Measurements from ENCODE around the gene MYO5A. TPM values are rescaled to one million over a fixed set of nuclear protein-coding genes. Genes with fewer than 3 reads are reported as not detected.
"Not testable (repeated sequence)": the region's sequence is repeated elsewhere in the genome, so short reads cannot be mapped to it uniquely, and the experiment has no call there.

Gene MYO5A
- total and polyA plus RNA-seq, 2 donors (not counting 1 experiment from before 2014, with no cell fraction given) = 32.9 to 41.9 TPM

DNA sequence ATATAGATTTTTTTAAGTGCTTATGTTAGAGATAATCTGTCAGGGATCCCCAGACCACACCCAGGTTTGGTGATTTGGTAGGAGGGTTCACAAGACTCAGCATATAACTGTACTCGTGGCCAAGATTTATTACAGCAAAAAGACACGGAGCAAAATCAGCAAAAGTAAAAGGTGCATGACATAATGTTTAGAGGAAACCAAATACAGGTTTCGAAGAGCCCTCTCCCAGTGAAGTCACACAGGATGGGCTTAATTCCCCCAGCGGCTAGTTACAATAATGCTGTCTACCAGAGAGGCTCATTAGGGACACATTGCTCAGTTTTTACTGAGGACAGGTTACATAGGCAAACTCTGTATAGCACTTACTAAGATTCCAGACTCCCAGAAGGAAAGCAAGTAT, 36.5 kb downstream of the MYO5A start:
- no peaks in the 10 kb centered on the region for H3K36me3 ChIP-seq (ENCODE audit: control insufficient read depth, insufficient read depth, low read length)
- H3K4me1 ChIP-seq (ENCODE audit: control insufficient read depth, extremely low read depth, insufficient read depth, low read length) = peaks cover 2% of the 10 kb centered on the region
- no peaks in the 10 kb centered on the region for H3K27me3 ChIP-seq (ENCODE audit: control insufficient read depth, insufficient read depth, low read length)
- H3K9ac ChIP-seq (ENCODE audit: insufficient read depth, low read length) = no peak overlapping the region
- H3K9me3 ChIP-seq (ENCODE audit: control insufficient read depth, insufficient read depth, low read depth, low read length) = no peaks in the 10 kb centered on the region
- H2AFZ ChIP-seq (ENCODE audit: low read length) = no peak overlapping the region
- no peak overlapping the region for H3K4me3 ChIP-seq (replicated peaks in 1 of 4; ENCODE audit: control extremely low read depth in 1 of 4, insufficient read depth in 1 of 4, low read depth in 3 of 4, low read length in 4 of 4)
- TF ChIP-seq, protein P1, sequence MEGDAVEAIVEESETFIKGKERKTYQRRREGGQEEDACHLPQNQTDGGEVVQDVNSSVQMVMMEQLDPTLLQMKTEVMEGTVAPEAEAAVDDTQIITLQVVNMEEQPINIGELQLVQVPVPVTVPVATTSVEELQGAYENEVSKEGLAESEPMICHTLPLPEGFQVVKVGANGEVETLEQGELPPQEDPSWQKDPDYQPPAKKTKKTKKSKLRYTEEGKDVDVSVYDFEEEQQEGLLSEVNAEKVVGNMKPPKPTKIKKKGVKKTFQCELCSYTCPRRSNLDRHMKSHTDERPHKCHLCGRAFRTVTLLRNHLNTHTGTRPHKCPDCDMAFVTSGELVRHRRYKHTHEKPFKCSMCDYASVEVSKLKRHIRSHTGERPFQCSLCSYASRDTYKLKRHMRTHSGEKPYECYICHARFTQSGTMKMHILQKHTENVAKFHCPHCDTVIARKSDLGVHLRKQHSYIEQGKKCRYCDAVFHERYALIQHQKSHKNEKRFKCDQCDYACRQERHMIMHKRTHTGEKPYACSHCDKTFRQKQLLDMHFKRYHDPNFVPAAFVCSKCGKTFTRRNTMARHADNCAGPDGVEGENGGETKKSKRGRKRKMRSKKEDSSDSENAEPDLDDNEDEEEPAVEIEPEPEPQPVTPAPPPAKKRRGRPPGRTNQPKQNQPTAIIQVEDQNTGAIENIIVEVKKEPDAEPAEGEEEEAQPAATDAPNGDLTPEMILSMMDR (conservative IDR thresholded peaks at IDR 0.05 in 1 of 2, IDR thresholded peaks at IDR 0.05 in 1 of 2; ENCODE audit: low read depth in 1 of 2, low read length in 2 of 2) = no peak
- no peak for TF ChIP-seq EZH2 (IDR thresholded peaks at IDR 0.05; ENCODE audit: low read length, missing control alignments)
- no peak overlapping the region for H3K4me2 ChIP-seq (ENCODE audit: extremely low read depth, insufficient read depth, low read length)
- no peak for DNase-seq (ENCODE audit: low read depth in 2 of 2)
- H3K79me2 ChIP-seq (ENCODE audit: control insufficient read depth, insufficient read depth, low read length) = peaks cover 18% of the 10 kb centered on the region
- H4K20me1 ChIP-seq (ENCODE audit: control insufficient read depth, extremely low read depth, insufficient read depth, low read length) = no peaks in the 10 kb centered on the region
- no peak overlapping the region for H3K27ac ChIP-seq (ENCODE audit: insufficient read depth, low read length)

DNA sequence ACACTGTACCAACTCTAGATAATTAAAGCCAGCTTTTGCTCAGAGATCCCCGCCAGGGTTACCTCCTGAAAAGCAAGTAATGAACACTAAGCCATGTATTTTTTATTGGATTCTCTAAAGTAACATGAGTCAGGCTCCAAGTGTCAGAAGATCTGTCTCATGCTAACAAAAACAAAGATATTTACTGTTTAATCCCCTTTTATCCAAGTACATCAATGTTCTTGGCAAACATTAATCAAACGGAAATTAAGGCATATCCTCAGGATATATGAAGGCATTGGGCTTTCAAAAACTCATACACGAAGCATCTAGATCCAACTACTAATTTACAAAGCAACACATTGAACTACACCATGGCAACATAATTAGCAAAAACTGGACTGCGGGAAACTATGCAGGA, 37.2 kb downstream of the MYO5A start:
- no peak overlapping the region for H3K9ac ChIP-seq (ENCODE audit: insufficient read depth, low read length)
- no peak overlapping the region for H3K4me3 ChIP-seq (replicated peaks in 1 of 4; ENCODE audit: control extremely low read depth in 1 of 4, insufficient read depth in 1 of 4, low read depth in 3 of 4, low read length in 4 of 4)
- H4K20me1 ChIP-seq (ENCODE audit: control insufficient read depth, extremely low read depth, insufficient read depth, low read length) = no peaks in the 10 kb centered on the region
- no peaks in the 10 kb centered on the region for H3K9me3 ChIP-seq (ENCODE audit: control insufficient read depth, insufficient read depth, low read depth, low read length)
- no peak overlapping the region for H2AFZ ChIP-seq (ENCODE audit: low read length)
- DNase-seq (ENCODE audit: low read depth in 2 of 2) = no peak
- H3K27ac ChIP-seq (ENCODE audit: insufficient read depth, low read length) = no peak overlapping the region
- peaks cover 20% of the 10 kb centered on the region for H3K79me2 ChIP-seq (ENCODE audit: control insufficient read depth, insufficient read depth, low read length)
- H3K27me3 ChIP-seq (ENCODE audit: control insufficient read depth, insufficient read depth, low read length) = no peaks in the 10 kb centered on the region
- H3K4me2 ChIP-seq (ENCODE audit: extremely low read depth, insufficient read depth, low read length) = no peak overlapping the region
- TF ChIP-seq EZH2 (IDR thresholded peaks at IDR 0.05; ENCODE audit: low read length, missing control alignments) = no peak
- TF ChIP-seq, protein P1 (conservative IDR thresholded peaks at IDR 0.05 in 1 of 2, IDR thresholded peaks at IDR 0.05 in 1 of 2; ENCODE audit: low read depth in 1 of 2, low read length in 2 of 2) = no peak
- no peaks in the 10 kb centered on the region for H3K36me3 ChIP-seq (ENCODE audit: control insufficient read depth, insufficient read depth, low read length)
- H3K4me1 ChIP-seq (ENCODE audit: control insufficient read depth, extremely low read depth, insufficient read depth, low read length) = peaks cover 2% of the 10 kb centered on the region

DNA sequence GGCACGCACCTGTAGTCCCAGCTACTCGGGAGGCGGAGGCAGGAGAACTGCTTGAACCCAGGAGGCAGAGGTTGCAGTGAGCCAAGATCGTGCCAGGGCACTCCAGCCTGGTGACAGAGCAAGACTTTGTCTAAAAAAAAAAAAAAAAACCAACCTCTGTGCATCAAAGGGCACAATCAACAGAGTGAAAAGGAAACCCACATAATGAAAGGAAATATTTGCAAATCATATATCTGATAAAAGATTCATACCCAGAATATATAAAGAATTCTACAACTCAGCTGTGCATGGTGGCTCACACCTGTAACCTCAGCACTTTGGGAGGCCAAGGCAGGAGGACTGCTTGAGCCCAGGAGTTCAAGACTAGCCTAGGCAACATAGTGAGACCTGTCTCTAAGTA, 39.2 kb downstream of the MYO5A start:
- not testable (repeated sequence) for H3K27ac ChIP-seq (ENCODE audit: insufficient read depth, low read length); H3K4me3 ChIP-seq (replicated peaks in 1 of 4; ENCODE audit: control extremely low read depth in 1 of 4, insufficient read depth in 1 of 4, low read depth in 3 of 4, low read length in 4 of 4); H2AFZ ChIP-seq (ENCODE audit: low read length); H3K4me1 ChIP-seq (ENCODE audit: control insufficient read depth, extremely low read depth, insufficient read depth, low read length); H3K27me3 ChIP-seq (ENCODE audit: control insufficient read depth, insufficient read depth, low read length); H3K9ac ChIP-seq (ENCODE audit: insufficient read depth, low read length); H4K20me1 ChIP-seq (ENCODE audit: control insufficient read depth, extremely low read depth, insufficient read depth, low read length); H3K9me3 ChIP-seq (ENCODE audit: control insufficient read depth, insufficient read depth, low read depth, low read length); H3K4me2 ChIP-seq (ENCODE audit: extremely low read depth, insufficient read depth, low read length); DNase-seq (ENCODE audit: low read depth in 2 of 2); H3K36me3 ChIP-seq (ENCODE audit: control insufficient read depth, insufficient read depth, low read length)
- H3K79me2 ChIP-seq (ENCODE audit: control insufficient read depth, insufficient read depth, low read length) = peaks cover 13% of the 10 kb centered on the region

All from fibroblast of lung (primary cell).